HG03097 (cell line): ENCODE results near the gene AGT.

Experiments used
- ATAC-seq: cut with Tn5 transposase; IDR thresholded peaks from one replicate; pipeline ENCODE4 v1.9.1; 2021; ENCODE audit not compliant: unreplicated experiment, low FRiP score

AGT gene

DNA sequence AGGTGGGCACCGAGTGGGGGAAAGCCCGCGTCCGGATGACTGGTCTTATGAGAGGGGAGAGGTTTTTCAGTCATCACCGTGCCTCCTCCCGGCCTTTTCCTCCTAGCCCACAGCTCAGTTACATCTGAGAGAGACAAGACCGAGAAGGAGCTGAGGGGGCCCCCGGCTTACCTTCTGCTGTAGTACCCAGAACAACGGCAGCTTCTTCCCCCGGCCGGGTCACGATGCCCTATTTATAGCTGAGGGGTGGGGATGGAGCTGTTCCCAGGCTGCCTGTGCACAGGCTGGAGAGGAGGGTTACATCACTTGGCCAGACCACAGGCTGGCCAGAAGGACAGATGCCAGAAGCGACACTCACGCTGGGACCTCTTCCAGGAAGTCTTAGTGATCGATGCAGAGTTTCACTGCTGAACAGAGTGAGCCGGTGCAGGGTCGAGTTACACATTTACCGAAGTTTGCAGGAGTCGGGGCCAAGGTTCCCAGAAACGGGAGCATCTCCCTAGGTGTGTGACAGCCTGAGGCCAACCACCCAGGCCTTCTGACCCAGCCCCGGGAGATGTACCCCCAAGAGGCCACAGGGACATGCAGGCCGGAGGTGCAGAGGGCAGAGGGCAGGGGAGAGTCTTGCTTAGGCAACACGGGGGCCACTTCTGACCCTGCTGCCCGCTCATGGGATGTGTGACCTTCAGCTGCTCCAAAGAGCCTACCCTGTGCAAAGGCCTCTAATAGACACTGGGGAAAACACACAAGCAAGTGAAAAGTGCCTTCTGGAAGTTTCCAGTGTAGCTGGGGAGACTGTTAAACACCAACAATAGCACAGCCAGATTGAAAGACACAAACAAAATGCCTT is at the start of gene AGT:
Gene AGT, minus strand, starts transcription at position 208 of the 850 bp plus-strand sequence. CDS start 3,299 bp downstream, outside the sequence.
- ATAC-seq: no peak

GRCh38 chr1:230761443-230762167 is 47.7 kb upstream of the AGT start:
- ATAC-seq: no peak

- no peak for ATAC-seq
Measured at GRCh38 chr1:230760360-230760827, 46.5 kb upstream of the AGT start.

GRCh38 chr1:230759369-230760065 is 45.6 kb upstream of the AGT start:
- ATAC-seq: no peak

- no peak for ATAC-seq
Measured at GRCh38 chr1:230758709-230759368, 44.9 kb upstream of the AGT start.

GRCh38 chr1:230757856-230758708 is 44.2 kb upstream of the AGT start:
- no peak for ATAC-seq

GRCh38 chr1:230754796-230755195 is 40.9 kb upstream of the AGT start:
- ATAC-seq: no peak

- ATAC-seq: no peak
Measured at GRCh38 chr1:230753586-230754251, 39.8 kb upstream of the AGT start.

DNA sequence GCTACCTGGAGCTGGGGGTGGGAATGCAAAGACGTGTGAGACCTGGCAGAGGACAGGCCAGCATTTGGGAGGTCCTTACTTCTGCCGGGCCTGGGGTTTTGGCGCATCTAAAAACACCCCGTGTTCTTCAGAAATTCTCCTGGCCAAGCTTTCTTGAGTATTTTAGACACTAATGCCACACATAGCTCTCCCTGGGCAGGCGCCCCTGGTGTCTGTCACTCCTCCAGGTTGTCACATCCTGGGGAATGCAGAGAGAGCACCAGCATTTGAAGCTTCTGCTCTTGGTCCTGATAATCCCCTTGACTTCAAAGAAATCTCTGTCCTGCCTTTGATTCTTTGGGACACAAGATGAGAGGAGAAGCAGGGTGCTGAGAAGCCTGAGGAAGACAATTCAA is 39.3 kb upstream of the AGT start:
- no peak for ATAC-seq

DNA sequence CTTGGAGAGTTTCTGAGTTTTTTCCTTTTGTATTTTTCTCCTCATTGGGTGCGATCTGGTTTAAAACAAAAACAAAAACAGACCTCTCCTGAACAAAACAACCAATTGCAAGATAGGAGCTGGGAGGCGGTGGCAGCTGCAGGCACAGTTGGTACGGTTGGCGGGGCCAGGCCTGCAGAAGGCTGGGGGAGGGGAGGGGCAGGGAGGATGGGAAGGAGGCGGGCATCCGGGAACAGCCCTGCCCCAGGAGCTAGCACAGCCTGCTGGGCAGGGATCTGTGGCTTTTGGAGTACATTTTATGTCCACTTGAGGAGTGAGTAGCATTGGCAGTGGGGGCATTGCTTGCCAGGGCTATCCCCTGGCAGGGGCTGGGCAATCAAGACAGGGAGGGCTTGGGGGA is 38.5 kb upstream of the AGT start:
- no peak for ATAC-seq

GRCh38 chr1:230750986-230751625 is 37.2 kb upstream of the AGT start:
- ATAC-seq: no peak

DNA sequence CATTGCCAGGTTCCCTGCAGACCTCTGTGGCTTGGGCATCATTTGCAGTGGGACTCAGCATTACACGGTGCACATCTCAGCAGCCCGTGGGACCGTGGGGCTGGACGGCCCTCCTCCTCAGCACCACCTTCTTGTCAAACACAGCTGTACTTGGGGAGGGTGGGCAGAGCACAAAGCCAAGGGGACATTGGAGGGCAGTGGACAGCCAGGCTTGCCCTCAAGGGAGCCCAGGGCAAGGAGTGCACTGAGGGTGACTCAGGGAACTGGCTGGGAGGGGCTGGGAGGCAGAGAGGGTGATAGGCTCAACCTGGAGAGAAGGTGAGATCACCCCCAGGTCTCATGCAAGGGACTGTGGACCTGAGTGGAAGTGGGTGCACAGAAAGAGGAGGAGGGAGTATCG is 36.7 kb upstream of the AGT start:
- no peak for ATAC-seq

DNA sequence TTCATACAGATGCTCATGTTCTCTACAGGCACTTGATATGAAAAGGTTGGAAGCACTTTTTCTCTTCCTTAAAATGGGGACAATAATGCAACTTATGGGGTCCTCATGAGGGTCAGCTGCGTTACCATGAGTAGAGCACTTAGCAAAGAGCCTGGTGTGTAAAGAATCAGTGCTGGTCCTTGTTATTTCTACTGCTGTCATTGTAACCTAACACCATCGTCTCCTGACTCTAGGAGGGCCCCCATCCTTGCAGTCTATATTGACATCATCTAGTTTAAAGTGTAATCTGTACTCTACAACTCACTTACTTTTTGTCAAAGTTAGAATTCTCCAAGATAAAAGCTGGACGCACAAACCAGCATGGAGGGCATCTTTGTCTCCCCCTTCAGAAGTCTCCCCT is 35.7 kb upstream of the AGT start:
- ATAC-seq: no peak

DNA sequence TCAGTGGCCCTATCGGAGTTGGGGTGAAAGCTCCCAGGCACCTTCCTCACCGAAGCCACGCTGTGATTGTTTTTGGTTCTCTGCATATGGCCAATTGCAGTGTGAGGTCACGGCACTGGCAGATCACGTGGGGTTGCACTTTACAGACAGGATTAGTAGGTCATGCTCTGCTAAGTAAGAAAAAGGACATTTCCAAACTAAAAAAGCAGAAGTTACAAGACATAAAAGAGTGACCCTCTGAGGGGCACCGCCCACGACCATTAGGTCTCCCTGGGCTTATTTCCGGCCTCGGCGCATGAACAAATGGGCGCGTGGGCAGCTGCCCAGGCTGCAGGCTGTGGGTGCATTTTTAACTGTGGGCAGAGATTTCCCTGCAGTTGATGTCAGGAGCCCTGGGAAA is 35.2 kb upstream of the AGT start:
- no peak for ATAC-seq

GRCh38 chr1:230747890-230748800 is 34.2 kb upstream of the AGT start:
- ATAC-seq: no peak

DNA sequence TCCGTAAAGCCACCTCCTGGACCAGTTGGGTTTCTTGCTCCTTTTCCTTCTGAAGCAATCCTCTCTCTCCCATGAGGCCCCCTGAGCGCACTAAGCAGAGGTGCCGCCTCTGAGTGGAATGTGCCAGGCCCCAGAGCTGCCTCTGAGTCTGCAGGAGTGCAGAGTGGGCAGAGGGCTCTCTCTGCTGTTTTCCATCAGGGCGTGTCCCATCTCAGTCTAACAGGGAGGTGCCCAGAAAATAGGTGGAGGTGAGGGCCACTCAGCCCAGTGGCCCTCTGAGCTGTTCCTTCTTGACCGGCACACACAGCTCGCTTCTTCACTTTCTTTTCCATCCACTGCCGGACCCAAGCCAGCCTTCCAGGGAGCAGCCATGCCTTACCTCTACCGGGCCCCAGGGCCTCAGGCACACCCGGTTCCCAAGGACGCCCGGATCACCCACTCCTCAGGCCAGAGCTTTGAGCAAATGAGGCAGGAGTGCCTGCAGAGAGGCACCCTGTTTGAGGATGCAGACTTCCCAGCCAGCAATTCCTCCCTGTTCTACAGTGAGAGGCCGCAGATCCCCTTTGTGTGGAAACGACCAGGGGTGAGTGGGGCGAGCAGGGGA is 33.3 kb upstream of the AGT start, which contains the start of gene CAPN9:
Gene CAPN9, plus strand, starts transcription at position 262 of the 604 bp plus-strand sequence. Its CDS starts 109 bp downstream, at position 371.
- ATAC-seq: no peak

DNA sequence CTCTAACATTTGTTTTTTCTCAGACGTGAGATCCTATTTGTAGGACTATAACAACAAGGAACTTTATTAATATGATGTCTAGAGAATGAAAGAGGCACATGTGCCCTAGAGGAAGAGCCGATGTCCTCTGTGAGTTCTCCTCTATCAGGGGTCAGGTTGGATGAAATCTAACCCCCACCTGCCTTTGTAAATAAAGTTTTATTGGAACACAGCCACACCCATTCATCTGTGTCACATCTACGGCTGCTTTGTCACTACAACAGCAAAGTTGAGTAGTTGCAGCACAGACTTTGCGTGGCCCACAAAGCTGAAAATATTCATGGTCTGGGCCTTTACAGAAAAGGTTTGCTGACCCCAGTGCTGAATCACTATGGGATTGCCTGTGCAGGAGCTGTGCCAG is 32.7 kb upstream of the AGT start:
- ATAC-seq: no peak
